IPS-20b (cell line): ENCODE measurements around the gene DNALI1.
"Not testable (repeated sequence)": the region's sequence is repeated elsewhere in the genome, so short reads cannot be mapped to it uniquely, and the experiment has no call there.

ENCODE experiments used
- H3K27ac ChIP-seq: one replicate; pipeline ENCODE4 v1.5.1; 2013; ENCODE audit warnings: low read length
- H3K27me3 ChIP-seq: 2 replicates; pipeline ENCODE4 v1.6.1; 2013; ENCODE audit warnings: mild to moderate bottlenecking, low read length, inconsistent platforms; ENCODE audit not compliant: insufficient read depth
- H3K36me3 ChIP-seq: 2 replicates; pipeline ENCODE4 v1.6.1; 2013; ENCODE audit warnings: low read depth, mild to moderate bottlenecking, inconsistent platforms, low read length, moderate library complexity; ENCODE audit not compliant: insufficient read depth
- H3K4me1 ChIP-seq: 2 replicates; pipeline ENCODE4 v1.6.1; 2013; ENCODE audit warnings: mild to moderate bottlenecking, control low read depth, inconsistent platforms, low read length, moderate library complexity; ENCODE audit not compliant: insufficient read depth
- H3K4me3 ChIP-seq: 2 replicates; pipeline ENCODE4 v1.5.1; 2013; ENCODE audit warnings: mild to moderate bottlenecking, low read length, inconsistent platforms
- H3K9ac ChIP-seq: 2 replicates; pipeline ENCODE4 v1.6.1; 2013; ENCODE audit warnings: low read depth, mild to moderate bottlenecking, inconsistent platforms, low read length, moderate library complexity
- H3K9me3 ChIP-seq: 2 replicates; pipeline ENCODE4 v1.6.1; 2013; ENCODE audit warnings: mild to moderate bottlenecking, low read depth, low read length, inconsistent platforms; ENCODE audit not compliant: insufficient read depth

Gene DNALI1

DNA sequence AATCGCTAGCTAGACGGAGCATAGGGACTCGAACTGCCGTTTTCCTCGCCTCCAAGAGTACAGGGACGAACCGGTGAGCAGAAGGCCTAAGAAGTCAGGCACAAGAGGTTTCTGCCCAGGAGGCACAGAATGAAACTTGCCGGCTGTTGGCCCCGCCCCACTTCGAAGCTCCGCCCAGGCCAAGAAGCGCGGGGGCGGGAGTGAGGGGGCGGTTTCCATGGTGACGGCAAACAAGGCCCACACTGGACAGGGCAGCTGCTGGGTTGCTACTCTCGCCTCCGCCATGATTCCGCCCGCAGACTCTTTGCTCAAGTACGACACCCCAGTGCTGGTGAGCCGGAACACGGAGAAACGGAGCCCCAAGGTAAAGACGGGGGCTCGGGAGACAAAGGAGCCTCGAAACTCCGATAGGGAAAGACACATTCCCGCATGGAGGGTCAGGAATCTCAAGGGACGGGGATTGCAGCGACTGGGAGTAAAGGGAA, at the start of gene DNALI1:
DNALI1 (plus strand) TSS at position 229 of the 485 bp plus-strand sequence; CDS start at position 284, 55 bp downstream.
- H3K9ac ChIP-seq = peak within 1 kb of the TSS; percentile 75; the same call in 1 of the 2 replicates
- H3K4me3 ChIP-seq = peak within 1 kb of the TSS; percentile 83
- no peak within 1 kb of the TSS for H3K27ac ChIP-seq
- H3K27me3 ChIP-seq = no peaks in the 10 kb centered on the region
- H3K36me3 ChIP-seq = peaks cover 9% of the 10 kb centered on the region
- peaks cover 4% of the 10 kb centered on the region for H3K9me3 ChIP-seq
- H3K4me1 ChIP-seq = peaks cover 10% of the 10 kb centered on the region

- H3K27ac ChIP-seq = no peak overlapping the region
- H3K9ac ChIP-seq = no peak overlapping the region
- H3K9me3 ChIP-seq = no peaks in the 10 kb centered on the region
- H3K4me1 ChIP-seq = peaks cover 2% of the 10 kb centered on the region; the same call in 1 of the 2 replicates
- no peaks in the 10 kb centered on the region for H3K27me3 ChIP-seq
- H3K36me3 ChIP-seq = peaks cover 55% of the 10 kb centered on the region
- no peak overlapping the region for H3K4me3 ChIP-seq
These were observed 47.6 kb upstream of the DNALI1 start for GRCh38 chr1:37509181-37509580.

GRCh38 chr1:37513795-37514349, 42.9 kb upstream of the DNALI1 start:
- H3K36me3 ChIP-seq = peaks cover 26% of the 10 kb centered on the region
- H3K4me1 ChIP-seq = peaks cover 10% of the 10 kb centered on the region; the same call in 1 of the 2 replicates
- no peaks in the 10 kb centered on the region for H3K9me3 ChIP-seq
- H3K4me3 ChIP-seq = peak overlapping the region; percentile 84
- H3K27me3 ChIP-seq = peaks cover 11% of the 10 kb centered on the region
- H3K27ac ChIP-seq = no peak overlapping the region
- H3K9ac ChIP-seq = peak overlapping the region; percentile 91; the same call in 1 of the 2 replicates

GRCh38 chr1:37514350-37515184, 42.2 kb upstream of the DNALI1 start, which contains the start of gene MEAF6:
TSS of gene MEAF6 (minus strand) at chr1:37514766. CDS start at chr1:37514746, 20 bp downstream.
- Histone ChIP-seq H3K4me1 (peaks cover 10% of the 10 kb centered on the region; the same call in 1 of the 2 replicates), H3K36me3 (peaks cover 20% of the 10 kb centered on the region), H3K27me3 (peaks cover 11% of the 10 kb centered on the region), H3K9me3 (no peaks in the 10 kb centered on the region), H3K9ac (peak within 1 kb of the TSS; percentile 91), H3K27ac (peak within 1 kb of the TSS; percentile 46), H3K4me3 (peak within 1 kb of the TSS; percentile 84)

- Histone ChIP-seq H3K4me3 (peak overlapping the region; percentile 84), H3K9ac (peak overlapping the region; percentile 91), H3K4me1 (peaks cover 10% of the 10 kb centered on the region; the same call in 1 of the 2 replicates), H3K27ac (peak overlapping the region; percentile 46), H3K27me3 (peaks cover 11% of the 10 kb centered on the region), H3K36me3 (peaks cover 20% of the 10 kb centered on the region), H3K9me3 (no peaks in the 10 kb centered on the region)
These were observed 41.3 kb upstream of the DNALI1 start for GRCh38 chr1:37515185-37516034.

DNA sequence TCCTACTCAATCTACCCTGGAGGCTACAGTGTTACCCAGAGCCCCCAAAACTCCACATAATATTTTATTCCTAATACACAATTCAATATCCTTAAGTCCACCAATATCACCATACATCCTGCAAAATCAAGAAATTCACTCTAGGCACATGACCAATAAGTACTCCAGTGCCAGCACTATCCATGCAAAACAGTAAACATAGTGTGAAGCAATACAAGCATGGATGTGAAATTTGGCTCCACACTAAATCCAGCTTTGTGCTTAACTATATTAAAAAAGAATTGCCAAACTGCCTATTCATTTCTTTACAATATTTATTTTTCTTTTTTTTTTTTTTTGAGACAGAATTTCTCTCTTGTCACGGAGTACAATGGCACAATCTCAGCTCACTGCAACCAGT, 39.2 kb upstream of the DNALI1 start:
- H3K4me3 ChIP-seq = no peak overlapping the region
- H3K27ac ChIP-seq = no peak overlapping the region
- peaks cover 10% of the 10 kb centered on the region; the same call in 1 of the 2 replicates for H3K4me1 ChIP-seq
- no peaks in the 10 kb centered on the region for H3K9me3 ChIP-seq
- H3K27me3 ChIP-seq = peaks cover 11% of the 10 kb centered on the region
- H3K9ac ChIP-seq = no peak overlapping the region
- peaks cover 5% of the 10 kb centered on the region; the same call in 1 of the 2 replicates for H3K36me3 ChIP-seq

- H3K9me3 ChIP-seq, H3K9ac ChIP-seq, H3K4me1 ChIP-seq, H3K36me3 ChIP-seq, H3K27ac ChIP-seq, H3K4me3 ChIP-seq: not testable (repeated sequence)
- H3K27me3 ChIP-seq = peaks cover 11% of the 10 kb centered on the region
These were observed 38.5 kb upstream of the DNALI1 start for GRCh38 chr1:37518241-37518640.

DNA sequence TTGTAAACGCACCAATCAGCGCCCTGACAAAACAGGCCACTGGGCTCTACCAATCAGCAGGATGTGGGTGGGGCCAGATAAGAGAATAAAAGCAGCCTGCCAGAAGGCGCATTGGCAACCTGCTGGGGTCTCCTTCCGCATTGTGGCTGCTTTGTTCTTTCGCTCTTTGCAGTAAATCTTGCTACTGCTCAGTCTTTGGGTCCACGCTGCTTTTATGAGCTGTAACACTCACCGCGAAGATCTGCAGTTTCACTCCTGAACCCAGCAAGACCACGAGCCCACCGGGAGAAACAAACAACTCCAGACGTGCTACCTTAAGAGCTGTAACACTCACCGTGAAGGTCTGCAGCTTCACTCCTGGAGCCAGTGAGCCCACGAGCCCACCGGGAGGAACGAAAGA, 37.8 kb upstream of the DNALI1 start:
- H3K9ac ChIP-seq, H3K4me1 ChIP-seq, H3K27ac ChIP-seq, H3K4me3 ChIP-seq, H3K36me3 ChIP-seq, H3K9me3 ChIP-seq: not testable (repeated sequence)
- H3K27me3 ChIP-seq = peaks cover 11% of the 10 kb centered on the region

DNA sequence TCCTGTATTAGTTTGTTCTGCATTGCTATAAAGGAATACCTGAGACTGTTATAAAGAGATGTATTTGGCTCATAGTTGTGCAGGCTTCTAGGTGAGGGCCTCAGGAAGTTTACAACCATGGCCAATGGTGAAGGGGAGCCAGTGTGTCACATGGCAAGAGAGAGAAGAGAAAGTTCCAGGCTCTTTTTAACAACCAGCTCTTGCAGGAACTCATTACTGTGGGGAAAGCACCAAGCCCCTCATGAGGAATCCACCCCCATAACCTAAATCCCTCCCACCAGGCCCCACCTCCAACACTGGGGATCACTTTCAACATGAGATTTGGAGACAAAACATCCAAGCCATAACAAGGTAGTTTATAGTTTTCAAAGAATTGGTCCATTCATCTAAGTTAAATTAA, 37.1 kb upstream of the DNALI1 start:
- H3K9me3 ChIP-seq = no peaks in the 10 kb centered on the region
- H3K36me3 ChIP-seq = no peaks in the 10 kb centered on the region
- H3K4me1 ChIP-seq = peaks cover 8% of the 10 kb centered on the region; the same call in 1 of the 2 replicates
- H3K27ac ChIP-seq = no peak overlapping the region
- peaks cover 11% of the 10 kb centered on the region for H3K27me3 ChIP-seq
- H3K9ac ChIP-seq = no peak overlapping the region
- no peak overlapping the region for H3K4me3 ChIP-seq

GRCh38 chr1:37529888-37530287, 26.9 kb upstream of the DNALI1 start:
- H3K4me1 ChIP-seq, H3K27ac ChIP-seq, H3K27me3 ChIP-seq, H3K9ac ChIP-seq, H3K36me3 ChIP-seq, H3K4me3 ChIP-seq, H3K9me3 ChIP-seq: not testable (repeated sequence)

DNA sequence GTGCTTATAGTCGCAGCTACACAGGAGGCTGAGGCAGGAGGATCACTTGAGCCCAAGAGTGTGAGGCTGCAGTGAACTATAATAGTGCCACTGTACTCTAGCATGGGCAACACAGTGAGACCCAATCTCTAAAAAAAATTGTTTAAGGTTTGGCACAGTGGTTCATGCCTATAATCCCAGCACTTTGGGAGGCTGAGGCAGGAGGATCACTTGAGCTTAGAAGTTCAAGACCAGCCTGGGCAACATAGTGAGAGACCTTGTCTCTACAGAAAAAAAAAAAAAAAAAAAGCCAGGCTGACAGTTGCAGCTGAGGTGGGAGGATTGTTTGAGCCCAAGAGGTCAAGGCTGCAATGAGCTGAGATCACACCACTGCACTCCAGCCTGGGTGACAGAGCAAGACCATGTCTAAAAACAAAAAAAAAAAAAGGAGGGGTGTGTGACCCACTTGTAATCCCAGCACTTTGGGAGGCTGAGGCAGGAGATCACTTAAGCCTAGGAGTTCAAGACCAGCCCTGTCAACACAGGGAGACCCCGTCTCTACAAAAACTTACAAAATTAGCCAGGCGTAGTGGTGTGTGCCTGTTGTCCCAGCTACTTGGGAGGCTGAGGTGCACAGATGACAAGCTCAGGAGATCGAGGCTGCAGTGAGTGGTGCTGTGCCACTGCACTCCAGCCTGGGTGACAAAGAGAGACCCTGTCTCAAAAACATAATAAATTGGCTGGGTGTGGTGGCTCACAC, 24.2 kb upstream of the DNALI1 start:
- H3K9me3 ChIP-seq, H3K27ac ChIP-seq, H3K9ac ChIP-seq, H3K4me3 ChIP-seq, H3K27me3 ChIP-seq, H3K4me1 ChIP-seq: not testable (repeated sequence)
- H3K36me3 ChIP-seq = peaks cover 21% of the 10 kb centered on the region
